HG02852 (cell line): ENCODE measurements around the gene SGPP2.
A peak's percentile ranks its signal among the peaks of the same experiment; 100 is the strongest.
"Not testable (repeated sequence)": the region's sequence is repeated elsewhere in the genome, so short reads cannot be mapped to it uniquely, and the experiment has no call there.

ENCODE experiments used
- ATAC-seq: cut with Tn5 transposase; IDR thresholded peaks from one replicate; pipeline ENCODE4 v1.9.1; 2021; ENCODE audit warnings: mild to moderate bottlenecking, moderate library complexity; ENCODE audit not compliant: unreplicated experiment

Gene SGPP2

GRCh38 chr2:222572264-222572721, 147.9 kb downstream of the SGPP2 start:
- ATAC-seq: no peak

- ATAC-seq: no peak
Observed at GRCh38 chr2:222572751-222573174, 148.4 kb downstream of the SGPP2 start.

- no peak for ATAC-seq
Observed at GRCh38 chr2:222575618-222576017, 151.3 kb downstream of the SGPP2 start.

- ATAC-seq: no peak
Observed at GRCh38 chr2:222576171-222577081, 152.1 kb downstream of the SGPP2 start.

GRCh38 chr2:222577341-222577740, 153.0 kb downstream of the SGPP2 start:
- no peak for ATAC-seq

- ATAC-seq: peak; percentile 50
Observed at GRCh38 chr2:222582928-222583327, 158.6 kb downstream of the SGPP2 start.

- ATAC-seq: not testable (repeated sequence)
Observed at GRCh38 chr2:222584589-222584988, 160.2 kb downstream of the SGPP2 start.

- no peak for ATAC-seq
Observed at GRCh38 chr2:222591661-222592060, 167.3 kb downstream of the SGPP2 start.

- ATAC-seq: no peak
Observed at GRCh38 chr2:222592176-222592575, 167.8 kb downstream of the SGPP2 start.

GRCh38 chr2:222594679-222595078, 170.3 kb downstream of the SGPP2 start:
- no peak for ATAC-seq

- ATAC-seq: no peak
Observed at GRCh38 chr2:222595581-222595980, 171.2 kb downstream of the SGPP2 start.

GRCh38 chr2:222598611-222599010, 174.3 kb downstream of the SGPP2 start:
- ATAC-seq: no peak

GRCh38 chr2:222603501-222603900, 179.2 kb downstream of the SGPP2 start:
- ATAC-seq: no peak

GRCh38 chr2:222604749-222605515, 180.6 kb downstream of the SGPP2 start:
- no peak for ATAC-seq

- ATAC-seq: no peak
Observed at GRCh38 chr2:222606306-222606705, 182.0 kb downstream of the SGPP2 start.

GRCh38 chr2:222608081-222608480, 183.7 kb downstream of the SGPP2 start:
- ATAC-seq: no peak

GRCh38 chr2:222609381-222609780, 185.0 kb downstream of the SGPP2 start:
- no peak for ATAC-seq
